GM18505 (cell line): Measurements from ENCODE around the gene NFE2L3.
"Not testable (repeated sequence)": the region's sequence is repeated elsewhere in the genome, so short reads cannot be mapped to it uniquely, and the experiment has no call there.

Experiments
- ATAC-seq: cut with Tn5 transposase; IDR thresholded peaks from one replicate; pipeline ENCODE4 v1.9.1; 2021; ENCODE audit not compliant: unreplicated experiment
- POLR2A ChIP-seq: IDR thresholded peaks from 4 replicates; pipeline ENCODE4 v1.6.1; 2011; ENCODE audit warnings: borderline replicate concordance; ENCODE audit not compliant: insufficient read depth, insufficient read length; ENCODE audit errors: extremely low read depth

The NFE2L3 gene

DNA sequence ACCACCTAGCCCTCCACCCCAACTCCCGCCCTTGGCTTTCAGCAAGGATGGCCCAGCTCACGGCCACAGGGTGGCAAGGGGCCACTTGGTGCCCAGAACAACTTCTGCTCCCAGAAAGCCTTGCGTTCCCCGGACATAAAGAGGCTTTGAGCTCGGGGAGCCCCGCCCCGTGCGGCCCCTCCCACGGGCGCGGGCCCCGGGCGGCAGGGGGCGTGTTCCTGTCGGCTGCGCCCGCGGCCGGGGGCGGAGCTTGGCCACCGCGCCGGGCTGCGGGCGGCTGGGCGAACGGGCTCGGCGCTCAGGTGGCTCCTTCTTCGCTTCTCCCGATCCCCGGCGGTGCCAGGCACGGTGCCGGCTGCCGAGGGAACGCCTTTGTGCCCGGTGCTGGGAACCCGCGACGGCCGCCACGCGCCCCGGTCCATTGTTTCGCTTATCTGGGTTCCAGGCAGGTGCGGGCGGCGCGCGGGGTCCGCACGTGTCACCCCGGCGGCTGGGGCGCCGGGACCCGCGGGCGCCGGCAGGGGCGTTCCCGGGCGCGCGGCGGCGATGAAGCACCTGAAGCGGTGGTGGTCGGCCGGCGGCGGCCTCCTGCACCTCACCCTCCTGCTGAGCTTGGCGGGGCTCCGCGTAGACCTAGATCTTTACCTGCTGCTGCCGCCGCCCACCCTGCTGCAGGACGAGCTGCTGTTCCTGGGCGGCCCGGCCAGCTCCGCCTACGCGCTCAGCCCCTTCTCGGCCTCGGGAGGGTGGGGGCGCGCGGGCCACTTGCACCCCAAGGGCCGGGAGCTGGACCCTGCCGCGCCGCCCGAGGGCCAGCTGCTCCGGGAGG lies at the start of gene NFE2L3:
Gene NFE2L3 (plus strand): TSS at position 246 of the 829 bp plus-strand sequence. CDS start 301 bp downstream, at position 547.
- peak; percentile 73 for TF ChIP-seq POLR2A
- ATAC-seq: peak; percentile 66

- ATAC-seq: no peak
- TF ChIP-seq POLR2A: no peak
Observed at GRCh38 chr7:26103596-26103995, 48.4 kb upstream of the NFE2L3 start.

GRCh38 chr7:26105236-26105635 lies 46.8 kb upstream of the NFE2L3 start:
- TF ChIP-seq POLR2A: no peak
- ATAC-seq: no peak

GRCh38 chr7:26105931-26106330 lies 46.1 kb upstream of the NFE2L3 start:
- no peak for ATAC-seq
- TF ChIP-seq POLR2A: no peak

GRCh38 chr7:26112203-26112740 lies 39.7 kb upstream of the NFE2L3 start:
- no peak for TF ChIP-seq POLR2A
- ATAC-seq: no peak

DNA sequence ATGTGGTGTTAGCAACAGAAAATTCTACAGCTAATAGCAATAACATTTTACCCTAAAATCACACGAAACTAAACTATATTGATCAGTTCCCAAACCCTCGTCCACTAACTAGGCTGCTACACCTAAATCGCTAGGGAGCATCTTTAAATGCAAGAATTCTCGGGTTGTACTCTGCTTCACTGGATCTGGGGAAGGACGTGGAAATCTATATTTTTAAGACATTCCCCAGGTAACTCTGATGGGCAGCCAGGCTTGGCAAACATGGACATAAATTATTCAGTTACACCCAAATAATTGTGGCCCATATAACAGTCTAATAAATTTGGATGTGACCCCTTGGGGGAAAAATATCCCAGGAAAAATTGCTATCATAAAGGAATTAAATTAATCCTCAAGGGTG lies 36.3 kb upstream of the NFE2L3 start:
- ATAC-seq: no peak
- TF ChIP-seq POLR2A: no peak

DNA sequence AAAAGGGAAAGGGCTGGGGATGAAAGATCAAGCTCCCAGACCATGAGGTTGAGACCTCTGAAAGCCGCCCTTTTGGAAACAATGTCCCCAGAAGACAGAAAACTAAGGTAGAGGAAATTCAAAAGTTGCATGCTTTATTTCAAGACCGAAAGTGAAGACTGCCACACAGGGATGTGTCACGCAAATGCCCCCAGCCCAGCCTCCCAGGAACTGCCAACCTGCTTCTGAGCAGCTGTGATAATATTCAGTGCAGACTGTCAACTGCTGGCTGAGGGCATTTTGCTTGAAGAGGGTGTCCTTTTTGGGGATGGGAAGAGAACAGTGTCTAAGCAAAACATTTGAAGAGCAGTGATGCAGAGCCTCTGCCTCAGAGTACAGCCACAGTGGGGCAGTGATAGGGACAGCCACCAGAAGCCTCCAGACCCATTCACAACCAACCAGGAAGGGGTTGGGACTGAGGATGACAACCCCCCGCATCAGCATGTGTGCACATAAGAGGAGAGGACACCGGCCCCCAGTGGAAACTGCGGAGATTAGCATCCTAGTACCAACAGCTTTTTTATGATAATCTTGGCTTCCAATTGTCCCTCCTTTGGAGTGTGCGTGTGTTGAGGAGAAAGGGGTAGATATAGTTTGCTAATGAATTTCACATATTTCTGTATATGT lies 34.7 kb upstream of the NFE2L3 start:
- ATAC-seq: no peak
- TF ChIP-seq POLR2A: no peak

- TF ChIP-seq POLR2A: no peak
- no peak for ATAC-seq
Observed at GRCh38 chr7:26117970-26118369, 34.0 kb upstream of the NFE2L3 start.

DNA sequence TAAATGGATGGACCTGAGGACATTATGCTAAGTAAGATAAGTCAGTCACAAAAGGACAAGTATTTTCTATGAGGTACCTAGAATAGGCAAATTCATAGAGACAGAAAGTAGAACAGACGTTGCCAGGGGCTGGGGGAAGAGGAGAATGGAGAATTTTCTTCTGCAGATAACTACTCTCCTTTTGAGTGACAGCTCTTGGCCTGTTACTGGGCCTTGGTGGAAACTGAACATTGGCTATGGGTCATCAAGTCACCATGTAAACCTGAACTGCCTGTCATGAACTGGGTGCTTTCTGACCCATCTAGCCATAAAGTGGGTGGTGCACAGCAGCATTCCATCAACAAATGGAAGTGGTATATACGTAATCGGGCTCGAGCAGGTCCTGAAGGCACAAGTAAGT lies 29.3 kb upstream of the NFE2L3 start:
- no peak for ATAC-seq
- TF ChIP-seq POLR2A: no peak

- ATAC-seq: not testable (repeated sequence)
Observed at GRCh38 chr7:26124775-26125174, 27.2 kb upstream of the NFE2L3 start.

GRCh38 chr7:26127411-26127810 lies 24.6 kb upstream of the NFE2L3 start:
- no peak for ATAC-seq

DNA sequence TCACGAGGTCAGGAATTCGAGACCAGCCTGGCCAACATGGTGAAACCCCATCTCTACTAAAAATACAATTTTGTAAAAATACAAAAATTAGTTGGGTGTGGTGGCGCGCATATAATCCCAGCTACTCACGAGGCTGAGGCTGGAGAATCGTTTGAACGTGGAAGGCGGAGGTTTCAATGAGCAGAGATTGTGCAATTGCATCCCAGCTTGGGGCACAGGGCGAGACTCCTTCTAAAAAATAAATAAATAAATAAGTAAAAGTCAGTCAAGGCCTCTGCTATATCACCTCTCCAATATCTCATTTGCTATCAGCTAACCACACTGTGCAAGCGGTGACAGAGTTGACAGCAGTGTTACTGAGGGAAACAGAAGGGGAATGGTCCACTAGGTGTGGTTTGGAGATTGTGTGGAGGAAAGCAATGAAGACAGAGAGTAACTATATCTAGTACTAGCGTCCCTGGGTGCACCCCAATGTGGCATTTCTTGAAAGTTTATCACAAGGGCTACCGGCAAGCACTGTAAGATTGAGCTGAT lies 20.9 kb upstream of the NFE2L3 start:
- ATAC-seq: no peak

More at GRCh38 chr7:26127411-26127810, 24.6 kb upstream of the NFE2L3 start:
- no peak for TF ChIP-seq POLR2A

GRCh38 chr7:26135076-26135475 lies 16.9 kb upstream of the NFE2L3 start:
- ATAC-seq: no peak
- TF ChIP-seq POLR2A: no peak

More for the DNA sequence above, 20.9 kb upstream of the NFE2L3 start:
- TF ChIP-seq POLR2A: no peak
